Measurements from ENCODE around the gene NOS3. TPM values are rescaled to one million over a fixed set of nuclear protein-coding genes. Genes with fewer than 3 reads are reported as not detected.
A peak's percentile ranks its signal among the peaks of the same experiment; 100 is the strongest.

NOS3 gene
- total and polyA plus RNA-seq, 9 of the 15 experiments (the other 6 are each of a cell fraction or from before 2014, with no cell fraction given): 1.1 to 121 (median 23.6) TPM

GRCh38 chr7:150994141-150994837 is 3.5 kb downstream of the NOS3 start (continued):
- no peak for TF ChIP-seq ZNF407 (IDR thresholded peaks at IDR 0.05; ENCODE audit: low read depth)
- TF ChIP-seq HDAC2 (IDR thresholded peaks at IDR 0.05): peak; percentile 100
- TF ChIP-seq NCOA2 (IDR thresholded peaks at IDR 0.05; ENCODE audit: partially characterized antibody in 2 of 2): no peak
- no peak for TF ChIP-seq ZNF655 (CRISPR knock-in tag; IDR thresholded peaks at IDR 0.05)
- TF ChIP-seq EHMT2 (IDR thresholded peaks at IDR 0.05): no peak
- peak; percentile 86 for TF ChIP-seq ZNF449 (CRISPR knock-in tag; IDR thresholded peaks at IDR 0.05)
- 0 out of 2 replicates have a peak, but pooled peaks have one; percentile 65 for TF ChIP-seq PTBP1 (IDR thresholded peaks at IDR 0.05; ENCODE audit: low read depth, low read length)
- TF ChIP-seq HMGN3 (IDR thresholded peaks at IDR 0.05; ENCODE audit: borderline replicate concordance, extremely low read depth, insufficient read length, low read depth, low read length): peak; percentile 89
- TF ChIP-seq SRF (CRISPR knock-in tag; IDR thresholded peaks at IDR 0.05): peak in 1 of 2 experiments; percentile 86; a peak in 1 of 4 replicates
- peak; percentile 83 for TF ChIP-seq SMARCE1 (IDR thresholded peaks at IDR 0.05)
- no peak for TF ChIP-seq FOXJ3 (CRISPR knock-in tag; IDR thresholded peaks at IDR 0.05)
- TF ChIP-seq NELFE (IDR thresholded peaks at IDR 0.05; ENCODE audit: insufficient read depth, insufficient read length): no peak
- TF ChIP-seq JUND (IDR thresholded peaks at IDR 0.05; ENCODE audit: borderline replicate concordance, low read depth, low read length): peak; percentile 66
- peak; percentile 67; the same call in 1 of the 3 replicates for TF ChIP-seq JUND (tag; IDR thresholded peaks at IDR 0.05; ENCODE audit: borderline replicate concordance, low read depth, low read length)
- TF ChIP-seq THRAP3 (IDR thresholded peaks at IDR 0.05; ENCODE audit: borderline replicate concordance): no peak
- peak; percentile 51; the same call in 1 of the 2 replicates for TF ChIP-seq CBX5 (IDR thresholded peaks at IDR 0.05; ENCODE audit: borderline replicate concordance, low read depth)
- peak in 1 of 2 experiments; percentile 82; a peak in 1 of 4 replicates for TF ChIP-seq KDM4B (IDR thresholded peaks at IDR 0.05; ENCODE audit: borderline replicate concordance in 2 of 2, low read depth in 1 of 2)

Data from K562 (cell line).